A673 (cell line): ENCODE results near the gene PRKG1. TPM values are rescaled to one million over a fixed set of nuclear protein-coding genes. Genes with fewer than 3 reads are reported as not detected.

Source experiments
- BruUV-seq: library from RNA; stranded (reverse); fragments of 400-500 nt; replicated peaks from 2 replicates; lab custom pipeline; 2021; lab: Mats Ljungman, UMichigan
- CTCF ChIA-PET: fragments of 300-600 bp; sonication (Branson Sonifier 250); formaldehyde crosslinking; loops from one replicate; lab custom pipeline; 2022; ENCODE audit warnings: antibody characterized with exemption; lab: Charles Lee
- POLR2A ChIA-PET: fragments of 300-600 bp; sonication (Branson Sonifier 250); formaldehyde crosslinking; loops from one replicate; lab custom pipeline; 2022; ENCODE audit warnings: antibody characterized with exemption; ENCODE audit not compliant: low non-redundant PET; lab: Charles Lee
- DNase-seq: peaks from one replicate; pipeline ENCODE4 v3.0.0-alpha.2; 2015; ENCODE audit warnings: low spot score
- H3K27ac ChIP-seq: fragments of 200-600 bp; sonication (generic); 2 replicates; pipeline ENCODE4 v1.5.1; 2016; ENCODE audit warnings: mixed run types, low read depth, mild to moderate bottlenecking, mixed read lengths, antibody characterized with exemption, low read length; ENCODE audit not compliant: poor library complexity, severe bottlenecking
- H3K27me3 ChIP-seq: fragments of 200-600 bp; sonication (generic); replicated peaks from 2 replicates; pipeline ENCODE4 v1.6.1; 2017; ENCODE audit warnings: mixed run types, low read depth, mild to moderate bottlenecking, mixed read lengths, antibody characterized with exemption, low read length; ENCODE audit not compliant: insufficient read depth, poor library complexity
- H3K36me3 ChIP-seq: fragments of 200-600 bp; sonication (generic); 2 replicates; pipeline ENCODE4 v1.6.1; 2016; ENCODE audit warnings: mixed run types, mild to moderate bottlenecking, mixed read lengths, antibody characterized with exemption, low read length; ENCODE audit not compliant: insufficient read depth, poor library complexity, severe bottlenecking
- H3K4me1 ChIP-seq: fragments of 200-600 bp; sonication (generic); 2 replicates; pipeline ENCODE4 v1.6.1; 2017; ENCODE audit warnings: mixed run types, mild to moderate bottlenecking, mixed read lengths, antibody characterized with exemption, low read length; ENCODE audit not compliant: insufficient read depth, poor library complexity, severe bottlenecking
- H3K4me3 ChIP-seq: fragments of 200-600 bp; sonication (generic); 2 replicates; pipeline ENCODE4 v1.5.1; 2016; ENCODE audit warnings: low read depth, mixed run types, mild to moderate bottlenecking, mixed read lengths, low read length; ENCODE audit not compliant: poor library complexity, severe bottlenecking
- H3K9me3 ChIP-seq: fragments of 200-600 bp; sonication (generic); 2 replicates; pipeline ENCODE4 v1.6.1; 2016; ENCODE audit warnings: mixed run types, low read depth, mild to moderate bottlenecking, mixed read lengths, antibody characterized with exemption, low read length; ENCODE audit not compliant: poor library complexity, severe bottlenecking
- EZH2 ChIP-seq: fragments of 200-600 bp; sonication (generic); IDR thresholded peaks from 2 replicates; pipeline ENCODE4 v1.6.1; 2017; ENCODE audit warnings: borderline replicate concordance, low read depth, mild to moderate bottlenecking, mixed read lengths, antibody characterized with exemption, low read length; ENCODE audit not compliant: poor library complexity, severe bottlenecking
- intact Hi-C: fragments of 100-400 bp; cut with micrococcal nuclease; formaldehyde crosslinking; loops from one replicate; pipeline ENCODE4 v1.10.0; 2022; ENCODE audit not compliant: unreplicated experiment
- total RNA-seq: library from RNA; stranded (reverse); gene quantifications from 2 replicates; pipeline ENCODE4 v1.2.3, GENCODE V29; 2021
- TF ChIP-seq, protein P1 (sequence below): fragments of 300-800, 200-600 bp; sonication (generic); conservative IDR thresholded peaks from 2 replicates; pipeline ENCODE4 v1.5.1; 2017; ENCODE audit warnings: low read depth, mild to moderate bottlenecking, antibody characterized with exemption, low read length, moderate library complexity, mixed read lengths

The PRKG1 gene
- total RNA-seq, 1 experiment from 2014 or later, result 0.58 TPM

DNA sequence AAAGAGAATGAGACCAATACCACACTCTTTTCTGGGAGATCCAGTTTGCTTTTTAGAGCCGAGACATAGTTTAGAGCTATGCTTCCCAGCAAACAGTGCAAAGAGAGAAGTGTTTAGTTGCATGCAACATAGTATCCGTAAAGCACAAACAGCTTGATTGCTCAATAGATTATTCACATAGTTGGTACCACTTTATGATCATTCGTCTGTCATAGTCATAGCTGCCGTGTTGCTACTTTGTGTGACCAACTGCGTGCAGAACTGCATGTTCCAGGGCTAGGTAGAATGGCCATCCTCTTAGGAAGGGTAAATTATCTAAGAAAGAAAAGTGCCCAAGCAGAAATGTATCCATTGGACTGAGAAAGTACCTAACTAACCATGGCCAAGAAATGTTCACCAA lies 1036.3 kb downstream of the PRKG1 start:
- no peaks in the 10 kb centered on the region for H3K27me3 ChIP-seq

DNA sequence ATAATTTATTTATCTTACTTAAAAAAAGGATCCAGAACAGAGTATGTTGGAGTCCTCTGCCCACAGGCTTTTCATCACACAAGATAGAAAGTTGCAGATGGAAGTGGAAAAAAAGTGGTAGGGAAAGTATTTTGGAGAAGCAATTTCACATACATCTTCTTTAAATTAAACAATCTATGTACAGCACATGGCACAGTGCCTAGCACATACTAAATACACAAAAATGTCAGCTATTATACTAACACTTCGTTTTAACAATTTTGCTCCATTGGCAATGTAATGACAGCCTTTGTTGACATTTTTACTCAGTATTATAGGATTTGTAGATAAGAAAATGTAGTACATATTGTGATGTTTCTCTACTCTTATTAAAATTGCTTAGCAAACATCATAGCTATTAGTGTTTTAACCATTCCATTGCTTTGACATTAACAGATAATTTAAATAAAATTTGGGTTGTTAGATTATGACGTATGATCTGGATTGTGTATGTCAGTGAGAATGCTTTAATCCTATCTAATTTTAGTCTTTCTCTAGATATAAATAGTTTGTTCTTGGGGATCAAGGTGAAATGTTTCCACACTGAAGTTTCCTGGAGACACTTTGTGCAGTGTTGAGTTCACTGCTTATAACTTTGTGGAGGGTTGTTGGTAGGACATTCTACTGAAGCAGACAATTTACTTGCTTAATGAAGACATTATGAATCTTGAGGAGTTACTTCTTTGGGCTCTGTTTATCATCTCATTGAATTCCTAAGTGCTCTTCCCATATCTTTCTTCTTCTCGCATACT lies 1037.0 kb downstream of the PRKG1 start:
- POLR2A ChIA-PET, result no interaction called here
- intact Hi-C loops, result no loop called here
- no TSS peak for BruUV-seq
- Histone ChIP-seq H3K36me3 (no peaks in the 10 kb centered on the region), H3K4me3 (no peak overlapping the region), H3K9me3 (no peaks in the 10 kb centered on the region), H3K27me3 (no peaks in the 10 kb centered on the region), H3K27ac (no peak overlapping the region), H3K4me1 (no peaks in the 10 kb centered on the region)
- TF ChIP-seq, protein P1, sequence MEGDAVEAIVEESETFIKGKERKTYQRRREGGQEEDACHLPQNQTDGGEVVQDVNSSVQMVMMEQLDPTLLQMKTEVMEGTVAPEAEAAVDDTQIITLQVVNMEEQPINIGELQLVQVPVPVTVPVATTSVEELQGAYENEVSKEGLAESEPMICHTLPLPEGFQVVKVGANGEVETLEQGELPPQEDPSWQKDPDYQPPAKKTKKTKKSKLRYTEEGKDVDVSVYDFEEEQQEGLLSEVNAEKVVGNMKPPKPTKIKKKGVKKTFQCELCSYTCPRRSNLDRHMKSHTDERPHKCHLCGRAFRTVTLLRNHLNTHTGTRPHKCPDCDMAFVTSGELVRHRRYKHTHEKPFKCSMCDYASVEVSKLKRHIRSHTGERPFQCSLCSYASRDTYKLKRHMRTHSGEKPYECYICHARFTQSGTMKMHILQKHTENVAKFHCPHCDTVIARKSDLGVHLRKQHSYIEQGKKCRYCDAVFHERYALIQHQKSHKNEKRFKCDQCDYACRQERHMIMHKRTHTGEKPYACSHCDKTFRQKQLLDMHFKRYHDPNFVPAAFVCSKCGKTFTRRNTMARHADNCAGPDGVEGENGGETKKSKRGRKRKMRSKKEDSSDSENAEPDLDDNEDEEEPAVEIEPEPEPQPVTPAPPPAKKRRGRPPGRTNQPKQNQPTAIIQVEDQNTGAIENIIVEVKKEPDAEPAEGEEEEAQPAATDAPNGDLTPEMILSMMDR, result no peak
- no peak for TF ChIP-seq EZH2
- no peak for DNase-seq
- CTCF ChIA-PET, result no interaction called here

More for the DNA sequence above, 1036.3 kb downstream of the PRKG1 start:
- H3K27ac ChIP-seq, result no peak overlapping the region
- no peak overlapping the region for H3K4me3 ChIP-seq
- H3K36me3 ChIP-seq, result no peaks in the 10 kb centered on the region
- no TSS peak for BruUV-seq
- intact Hi-C loops, result no loop called here
- no peaks in the 10 kb centered on the region for H3K4me1 ChIP-seq
- TF ChIP-seq, protein P1, result no peak
- no peak for TF ChIP-seq EZH2
- no peaks in the 10 kb centered on the region for H3K9me3 ChIP-seq
- POLR2A ChIA-PET, result no interaction called here
- no peak for DNase-seq
- CTCF ChIA-PET, result no interaction called here

DNA sequence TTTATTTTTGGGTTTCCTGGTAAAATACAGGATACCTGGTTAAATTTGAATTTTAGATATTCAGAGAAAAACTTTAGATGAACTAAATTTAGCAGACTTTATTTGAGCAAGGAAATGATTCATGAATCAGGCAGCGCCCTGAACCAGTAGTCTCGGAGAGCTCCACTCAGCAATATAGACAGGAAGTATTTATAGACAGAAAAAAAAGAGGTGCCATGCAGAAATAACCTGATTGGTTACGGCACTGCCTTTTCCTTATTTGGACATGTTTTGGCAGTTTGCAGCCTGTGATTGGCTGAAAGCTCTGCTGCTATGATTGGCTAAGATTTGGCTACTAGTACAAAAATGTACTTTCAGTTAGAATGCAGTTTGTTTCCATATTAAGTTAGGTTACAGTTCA lies 1041.5 kb downstream of the PRKG1 start:
- Histone ChIP-seq H3K27me3 (no peaks in the 10 kb centered on the region), H3K9me3 (no peaks in the 10 kb centered on the region), H3K36me3 (no peaks in the 10 kb centered on the region), H3K4me3 (no peak overlapping the region), H3K4me1 (no peaks in the 10 kb centered on the region), H3K27ac (no peak overlapping the region)
- intact Hi-C loops, result no loop called here
- TF ChIP-seq EZH2, result no peak
- TF ChIP-seq, protein P1, result no peak
- ChIA-PET CTCF (no interaction called here), POLR2A (no interaction called here)
- peak; percentile 6 for DNase-seq
- no TSS peak for BruUV-seq
